HepG2 (cell line): ENCODE results near the gene STATH. TPM values are rescaled to one million over a fixed set of nuclear protein-coding genes. Genes with fewer than 3 reads are reported as not detected.

Experiments
- AHDC1 ChIP-seq: sonication (generic); formaldehyde crosslinking; IDR thresholded peaks from 2 replicates; pipeline ENCODE4 v1.5.1; 2020; ENCODE audit warnings: mild to moderate bottlenecking, missing genetic modification reagents, borderline replicate concordance
- CREB1 ChIP-seq, 2 experiments: fragments of 450-650 bp in 1 of 2; IDR thresholded peaks; 2 replicates each; pipeline ENCODE4 v1.6.1; 2016 to 2017; ENCODE audit warnings: control low read depth in 1 of 2, mild to moderate bottlenecking in 1 of 2, missing compliant biosample characterization in 1 of 2, missing genetic modification characterization in 1 of 2
- PBX3 ChIP-seq: sonication (generic); formaldehyde crosslinking; IDR thresholded peaks from 2 replicates; pipeline ENCODE4 v1.8.1; 2023; ENCODE audit warnings: missing genetic modification reagents, inconsistent platforms, borderline replicate concordance
- PRDM4 ChIP-seq: sonication (generic); formaldehyde crosslinking; IDR thresholded peaks from 2 replicates; pipeline ENCODE4 v1.9.0; 2021; ENCODE audit warnings: missing genetic modification reagents, borderline replicate concordance
- SIX4 ChIP-seq: sonication (generic); formaldehyde crosslinking; IDR thresholded peaks from 2 replicates; pipeline ENCODE4 v1.4.0; 2020; ENCODE audit warnings: missing genetic modification reagents
- ZFX ChIP-seq: sonication (generic); formaldehyde crosslinking; IDR thresholded peaks from 2 replicates; pipeline ENCODE4 v1.4.0; 2020; ENCODE audit warnings: mild to moderate bottlenecking, low read depth, missing genetic modification reagents, moderate library complexity
- ZNF142 ChIP-seq: sonication (generic); formaldehyde crosslinking; IDR thresholded peaks from 2 replicates; pipeline ENCODE4 v1.4.0; 2020; ENCODE audit warnings: missing genetic modification reagents
- ZSCAN31 ChIP-seq: sonication (generic); formaldehyde crosslinking; IDR thresholded peaks from 2 replicates; pipeline ENCODE4 v1.5.0; 2020; ENCODE audit warnings: low read depth, mild to moderate bottlenecking, missing genetic modification reagents
- polyA plus RNA-seq, 8 experiments: library from polyadenylated mRNA; depleted of rRNA in 3 of 8; stranded (reverse) in 7 of 8; unstranded in 1 of 8; fragments of >200 nt; fragmentation: Illumina TruSeq in 4 of 8; extraction: Trizol in 4 of 8; gene quantifications; 2 replicates each; pipeline versions ENCODE4 v1.2.1 to v1.2.3, GENCODE V29; 2011 to 2016; ENCODE audit warnings: low read depth in 4 of 8, missing spikeins in 1 of 8, mixed read lengths in 1 of 8; ENCODE audit not compliant: insufficient read depth in 1 of 8
- total RNA-seq, 5 experiments: library from RNA; depleted of rRNA; stranded (reverse); fragments of >200 nt; fragmentation: Illumina TruSeq; extraction: Trizol; gene quantifications; 2 replicates each; pipeline ENCODE4 v1.2.3, GENCODE V29; 2016; ENCODE audit warnings: low read depth in 1 of 5
- TF ChIP-seq, protein P1 (sequence below): sonication (generic); formaldehyde crosslinking; IDR thresholded peaks from 2 replicates; pipeline ENCODE4 v1.5.0; 2020; ENCODE audit warnings: mild to moderate bottlenecking, missing genetic modification reagents, moderate library complexity

STATH gene
- total and polyA plus RNA-seq, 2 of the 13 experiments (the other 11 are each of a cell fraction or from before 2014, with no cell fraction given) = not detected

DNA sequence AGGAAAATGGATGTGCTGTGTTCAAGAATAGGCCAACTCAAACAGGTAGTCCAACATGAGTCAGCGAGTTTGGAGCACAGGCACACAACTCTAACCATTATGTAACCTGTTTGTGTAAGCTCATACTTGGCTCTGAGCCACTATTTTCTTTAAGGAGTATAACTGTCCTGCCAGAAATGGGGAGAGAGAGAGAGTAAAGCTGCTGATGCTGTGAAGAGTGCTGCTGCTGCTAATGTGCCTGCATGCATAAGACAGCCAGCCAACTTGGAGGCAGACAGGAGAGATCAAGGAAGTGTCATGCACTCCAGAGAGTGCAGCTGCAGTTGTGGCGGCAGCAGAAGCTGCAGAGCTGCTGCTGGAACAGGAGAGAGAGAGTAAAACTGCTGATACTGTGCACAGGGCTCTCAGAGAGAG, 11.7 kb upstream of the STATH start (continued):
- no peak for TF ChIP-seq AHDC1 (CRISPR knock-in tag)
- no peak for TF ChIP-seq PRDM4 (CRISPR knock-in tag)
- TF ChIP-seq PBX3 = no peak
- no peak for TF ChIP-seq SIX4 (CRISPR knock-in tag)
- no peak for TF ChIP-seq CREB1 (IDR thresholded peaks at IDR 0.05)
- no peak for TF ChIP-seq CREB1 (CRISPR knock-in tag; IDR thresholded peaks at IDR 0.05)
- TF ChIP-seq, protein P1, sequence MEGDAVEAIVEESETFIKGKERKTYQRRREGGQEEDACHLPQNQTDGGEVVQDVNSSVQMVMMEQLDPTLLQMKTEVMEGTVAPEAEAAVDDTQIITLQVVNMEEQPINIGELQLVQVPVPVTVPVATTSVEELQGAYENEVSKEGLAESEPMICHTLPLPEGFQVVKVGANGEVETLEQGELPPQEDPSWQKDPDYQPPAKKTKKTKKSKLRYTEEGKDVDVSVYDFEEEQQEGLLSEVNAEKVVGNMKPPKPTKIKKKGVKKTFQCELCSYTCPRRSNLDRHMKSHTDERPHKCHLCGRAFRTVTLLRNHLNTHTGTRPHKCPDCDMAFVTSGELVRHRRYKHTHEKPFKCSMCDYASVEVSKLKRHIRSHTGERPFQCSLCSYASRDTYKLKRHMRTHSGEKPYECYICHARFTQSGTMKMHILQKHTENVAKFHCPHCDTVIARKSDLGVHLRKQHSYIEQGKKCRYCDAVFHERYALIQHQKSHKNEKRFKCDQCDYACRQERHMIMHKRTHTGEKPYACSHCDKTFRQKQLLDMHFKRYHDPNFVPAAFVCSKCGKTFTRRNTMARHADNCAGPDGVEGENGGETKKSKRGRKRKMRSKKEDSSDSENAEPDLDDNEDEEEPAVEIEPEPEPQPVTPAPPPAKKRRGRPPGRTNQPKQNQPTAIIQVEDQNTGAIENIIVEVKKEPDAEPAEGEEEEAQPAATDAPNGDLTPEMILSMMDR (CRISPR knock-in tag) = no peak
- peak; percentile 34; the same call in 1 of the 2 replicates for TF ChIP-seq ZFX (CRISPR knock-in tag)
- TF ChIP-seq ZNF142 (CRISPR knock-in tag) = no peak
- peak; percentile 82; the same call in 1 of the 2 replicates for TF ChIP-seq ZSCAN31
